Caki2 (cell line): ENCODE results near the gene GAL3ST2. TPM values are rescaled to one million over a fixed set of nuclear protein-coding genes. Genes with fewer than 3 reads are reported as not detected.
A peak's percentile ranks its signal among the peaks of the same experiment; 100 is the strongest.
"Not testable (repeated sequence)": the region's sequence is repeated elsewhere in the genome, so short reads cannot be mapped to it uniquely, and the experiment has no call there.

Experiments used
- DNase-seq: peaks from one replicate; pipeline ENCODE4 v3.0.0-alpha.2; 2015; ENCODE audit warnings: low read depth
- in situ Hi-C: cut with HindIII; loops from 2 replicates; pipeline ENCODE4 v1.10.0; 2016; ENCODE audit warnings: low sequenced_read_pairs, low pct_unique_long_range_greater_than_20kb, mixed read lengths
- total RNA-seq: library from RNA; depleted of rRNA; stranded (reverse); fragments of >200 nt; shearing (Covaris generic); gene quantifications from 2 replicates; pipeline ENCODE4 v1.2.3, GENCODE V29; 2014; ENCODE audit warnings: low replicate concordance

GAL3ST2 gene
- total RNA-seq, 1 experiment from 2014 or later, result not detected

DNA sequence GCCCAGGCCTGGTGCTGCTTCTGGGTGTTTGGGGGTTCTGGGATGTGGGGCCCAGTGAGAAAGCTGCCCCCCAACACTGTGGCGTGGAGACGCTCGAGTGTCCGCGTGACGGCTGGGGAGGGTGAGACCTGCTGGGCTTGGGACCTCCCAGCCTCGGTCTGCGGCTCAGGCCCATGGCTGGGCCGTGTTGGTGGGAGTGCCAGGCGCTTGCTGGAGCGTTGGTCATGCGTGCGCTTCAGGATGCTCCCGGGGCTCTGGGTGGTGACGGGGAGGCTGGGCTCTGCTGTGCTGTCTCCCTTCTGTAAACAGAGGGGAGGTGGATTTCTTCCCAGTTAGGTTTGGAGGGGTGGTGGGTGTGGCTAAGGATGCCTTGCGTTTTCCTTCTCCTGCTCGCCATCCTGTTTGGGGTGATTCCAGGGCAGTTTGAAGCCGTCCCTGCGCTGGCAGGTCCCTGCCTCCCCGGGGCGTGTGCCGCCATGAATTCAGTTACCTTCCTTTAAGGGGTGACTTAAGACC is 606 bp downstream of the GAL3ST2 start:
- in situ Hi-C loops, result no loop called here
- no peak for DNase-seq

DNA sequence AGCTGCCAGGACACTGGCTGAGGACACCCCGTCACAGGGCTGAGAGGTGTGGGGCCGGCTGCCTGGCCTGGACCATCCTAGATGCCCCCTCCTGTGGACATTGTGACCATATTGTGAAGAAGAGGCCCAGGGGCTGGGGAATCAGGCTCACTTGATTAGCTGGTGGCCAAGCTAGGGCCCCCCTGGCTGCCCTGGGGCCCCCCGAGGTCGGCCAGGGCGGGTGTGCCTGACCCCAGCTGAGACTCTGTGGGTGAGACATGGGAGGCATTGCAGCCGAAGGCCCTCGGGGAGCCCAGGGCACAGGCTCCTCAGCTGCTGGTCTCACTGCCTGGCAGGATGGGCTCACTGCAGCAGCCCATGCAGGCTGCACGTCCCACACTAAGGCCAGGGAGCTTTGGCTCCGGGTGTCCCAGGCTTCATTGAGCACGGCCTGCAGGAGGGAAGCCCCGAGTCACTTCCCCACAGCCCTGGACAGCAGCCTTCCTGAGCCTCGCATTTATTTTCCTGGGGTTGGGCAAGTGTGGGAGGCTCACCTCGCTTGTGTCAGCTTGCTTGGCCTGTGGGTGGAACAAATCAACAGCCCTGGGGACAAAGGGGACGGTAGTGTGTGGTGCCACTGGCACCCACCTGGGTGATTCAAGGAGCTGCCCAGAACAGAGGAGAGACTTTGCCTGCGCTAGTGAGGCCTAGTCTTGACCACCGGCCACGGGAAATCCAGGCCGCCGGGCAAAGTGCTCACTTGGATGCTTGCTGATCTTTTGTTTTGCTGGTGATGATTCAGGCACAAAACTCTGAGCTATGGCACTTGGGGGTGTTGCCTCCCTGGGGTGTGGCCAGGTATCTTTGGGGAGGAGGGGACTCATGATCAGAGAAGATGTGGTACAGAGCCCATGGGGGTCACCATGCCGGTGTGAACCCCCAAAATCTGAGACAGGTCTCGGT is 1.3 kb downstream of the GAL3ST2 start:
- no peak for DNase-seq
- in situ Hi-C loops, result no loop called here

- DNase-seq, result peak; percentile 21
- in situ Hi-C loops, result no loop called here
Observed at GRCh38 chr2:241780939-241781569, 4.4 kb downstream of the GAL3ST2 start.

- in situ Hi-C loops, DNase-seq: not testable (repeated sequence)
Observed at GRCh38 chr2:241782053-241782452, 5.4 kb downstream of the GAL3ST2 start.

DNA sequence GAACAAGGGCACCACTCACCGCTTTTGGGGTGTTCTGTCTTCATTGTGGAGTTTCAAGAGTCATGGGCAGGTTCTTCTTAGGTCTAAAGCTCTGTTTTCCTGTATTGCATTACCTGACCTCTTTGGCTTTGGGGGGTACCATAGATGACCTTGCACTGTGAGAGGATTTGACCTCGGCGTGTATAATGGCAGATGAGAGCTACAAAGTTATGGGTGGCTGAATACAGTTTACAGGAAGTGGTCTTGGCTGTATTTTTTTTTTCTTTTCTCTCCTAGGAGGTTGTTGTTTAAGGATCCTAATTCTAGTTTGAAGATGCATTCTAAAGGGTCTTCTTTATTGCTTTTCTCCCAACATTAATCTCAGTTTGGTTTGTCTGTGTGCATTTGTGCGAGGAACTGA is 11.5 kb downstream of the GAL3ST2 start:
- in situ Hi-C loops, result no loop called here
- DNase-seq, result no peak

DNA sequence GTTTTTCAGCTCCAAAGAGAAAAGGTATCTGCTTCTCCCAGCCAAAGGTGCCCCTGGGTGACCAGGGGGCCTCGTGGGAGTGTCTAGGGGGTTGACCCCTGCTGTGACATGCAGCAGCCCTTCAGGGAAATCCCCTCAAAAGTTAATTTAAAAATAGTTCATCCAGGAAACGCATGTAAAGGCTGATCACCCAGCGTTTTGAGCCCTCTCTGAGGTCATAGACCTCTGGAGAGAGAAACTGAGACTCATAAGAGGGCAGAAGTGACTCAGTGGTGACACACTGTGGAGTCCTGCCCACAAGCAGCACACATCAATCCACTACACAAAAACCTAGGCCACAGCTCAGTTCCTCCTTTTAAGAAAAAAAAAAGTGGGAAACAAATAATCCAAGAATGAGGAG is 11.9 kb downstream of the GAL3ST2 start:
- in situ Hi-C loops, result no loop called here
- DNase-seq, result no peak

DNA sequence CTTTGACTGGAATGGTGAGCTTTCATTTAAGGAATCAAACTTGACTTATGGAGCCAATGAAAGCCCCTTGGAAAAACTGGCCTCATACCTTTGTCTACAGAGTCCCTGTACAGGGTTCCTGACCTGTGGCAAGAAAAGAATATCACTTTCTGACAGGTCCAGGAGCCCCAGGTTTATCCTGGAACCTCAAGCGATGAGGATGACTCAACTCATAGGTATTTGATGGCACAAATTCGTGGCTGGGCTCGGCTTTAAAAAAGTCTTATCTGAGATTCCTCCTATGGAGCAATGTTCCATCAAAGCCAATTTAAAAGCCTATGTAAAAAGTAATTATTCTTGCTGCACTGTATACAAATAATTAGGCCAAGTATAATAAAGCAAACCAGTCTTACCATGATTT is 14.8 kb downstream of the GAL3ST2 start:
- DNase-seq, in situ Hi-C loops: not testable (repeated sequence)

- no peak for DNase-seq
- in situ Hi-C loops, result no loop called here
Observed at GRCh38 chr2:241793385-241793784, 16.8 kb downstream of the GAL3ST2 start.

DNA sequence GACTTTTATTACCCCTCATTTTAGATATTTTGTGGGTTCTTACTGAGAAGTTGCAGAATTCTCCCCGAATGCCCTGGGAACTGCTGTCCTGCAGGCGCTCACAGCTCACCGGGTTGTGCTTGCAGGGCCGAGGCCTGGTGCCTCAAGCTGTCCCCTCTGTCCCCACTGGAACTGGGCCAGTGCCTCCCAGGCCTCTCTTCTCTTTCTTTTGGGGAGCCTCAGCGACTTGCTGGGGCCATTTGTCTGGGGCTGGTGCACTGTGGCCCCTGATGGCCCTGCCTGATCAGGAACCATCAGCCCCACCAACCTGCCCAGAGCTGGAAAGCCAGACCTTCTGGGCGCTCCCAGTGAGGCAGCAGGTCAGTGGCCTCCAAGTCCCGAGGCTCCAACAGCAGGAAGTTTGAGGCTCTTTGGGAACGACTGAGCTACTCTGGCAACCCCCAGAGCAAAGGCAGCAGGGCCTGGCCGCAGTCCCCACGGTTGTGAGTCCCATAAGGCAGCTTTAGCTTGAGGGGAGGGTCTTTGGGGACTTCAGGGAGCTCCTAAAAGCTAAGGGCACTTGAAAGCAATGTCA is 17.7 kb downstream of the GAL3ST2 start:
- in situ Hi-C loops, result no loop called here
- DNase-seq, result no peak

DNA sequence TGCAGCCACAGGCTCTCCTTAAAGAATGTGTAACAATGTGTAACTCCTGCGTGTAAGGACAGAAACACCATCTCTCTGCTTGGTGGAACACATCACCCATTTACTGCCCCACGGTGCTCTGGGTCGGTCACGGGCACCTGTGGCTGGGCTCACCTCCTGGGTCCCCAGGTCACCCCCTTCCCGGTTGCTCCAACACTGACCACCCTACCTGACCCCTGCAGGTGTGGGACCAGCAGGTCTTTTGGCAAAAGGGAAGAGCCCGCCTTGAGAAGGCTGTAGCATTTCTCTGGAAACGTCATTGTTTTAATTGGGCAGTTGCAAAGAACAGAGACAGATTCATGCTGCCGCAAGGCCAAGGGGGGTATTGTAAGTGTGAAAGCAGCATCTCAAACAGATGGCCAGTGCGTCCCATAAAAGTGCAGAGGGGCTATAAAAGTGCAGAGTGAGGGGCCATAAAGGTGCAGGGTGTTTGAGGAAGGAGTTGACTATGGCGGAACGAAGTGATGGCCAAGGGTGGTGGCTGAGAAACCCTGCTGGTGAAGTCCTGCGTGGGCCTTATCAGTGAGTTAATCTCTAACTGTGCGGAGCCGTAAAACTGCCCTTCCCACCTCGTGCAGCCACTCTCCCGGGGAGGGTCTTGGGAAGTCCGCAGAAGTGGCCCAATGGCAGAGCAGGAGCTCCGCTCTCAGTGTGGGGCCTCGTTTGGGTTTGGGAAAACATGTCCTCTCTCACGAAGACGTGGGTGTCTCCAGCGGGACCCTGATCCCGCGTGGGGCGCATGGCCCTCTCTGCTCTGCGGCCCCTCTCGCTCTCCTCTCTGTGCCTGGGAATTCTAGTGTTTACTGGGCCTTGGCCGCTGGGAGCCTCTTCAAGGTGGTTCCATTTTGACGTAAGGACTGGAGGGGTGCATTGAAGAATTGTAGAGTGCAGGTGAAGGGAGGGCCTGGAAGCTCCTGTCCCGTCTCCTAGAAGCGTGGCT is 18.7 kb downstream of the GAL3ST2 start:
- DNase-seq, result no peak
- in situ Hi-C loops, result no loop called here

GRCh38 chr2:241796209-241796608 is 19.6 kb downstream of the GAL3ST2 start:
- DNase-seq, result no peak
- in situ Hi-C loops, result no loop called here

DNA sequence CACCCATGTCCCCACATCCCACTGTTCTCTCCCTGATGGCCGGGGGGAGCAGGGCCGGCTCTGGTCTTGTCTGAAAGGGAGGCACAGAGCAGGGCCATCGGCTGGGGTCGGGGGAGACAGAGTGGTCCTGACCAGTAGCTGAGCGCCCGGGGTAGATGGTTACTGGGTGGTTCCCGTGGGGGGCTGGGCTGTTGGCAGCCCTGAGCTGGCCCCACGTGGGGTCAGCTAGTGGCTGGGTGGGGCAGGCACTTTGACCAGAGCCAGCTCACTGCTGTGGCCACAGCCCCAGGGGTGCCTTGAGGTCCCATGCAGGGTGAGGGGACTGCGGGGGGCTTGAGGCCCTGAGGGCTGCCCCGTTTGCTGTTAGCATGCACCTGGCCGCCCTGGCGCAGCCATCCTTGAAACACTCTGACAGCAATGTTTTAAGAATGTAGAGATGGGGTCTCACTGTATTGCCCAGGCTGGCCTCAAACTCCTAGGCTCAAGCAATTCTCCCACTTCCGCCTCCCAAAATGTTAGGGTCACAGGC is 20.1 kb downstream of the GAL3ST2 start:
- no peak for DNase-seq
- in situ Hi-C loops, result no loop called here

DNA sequence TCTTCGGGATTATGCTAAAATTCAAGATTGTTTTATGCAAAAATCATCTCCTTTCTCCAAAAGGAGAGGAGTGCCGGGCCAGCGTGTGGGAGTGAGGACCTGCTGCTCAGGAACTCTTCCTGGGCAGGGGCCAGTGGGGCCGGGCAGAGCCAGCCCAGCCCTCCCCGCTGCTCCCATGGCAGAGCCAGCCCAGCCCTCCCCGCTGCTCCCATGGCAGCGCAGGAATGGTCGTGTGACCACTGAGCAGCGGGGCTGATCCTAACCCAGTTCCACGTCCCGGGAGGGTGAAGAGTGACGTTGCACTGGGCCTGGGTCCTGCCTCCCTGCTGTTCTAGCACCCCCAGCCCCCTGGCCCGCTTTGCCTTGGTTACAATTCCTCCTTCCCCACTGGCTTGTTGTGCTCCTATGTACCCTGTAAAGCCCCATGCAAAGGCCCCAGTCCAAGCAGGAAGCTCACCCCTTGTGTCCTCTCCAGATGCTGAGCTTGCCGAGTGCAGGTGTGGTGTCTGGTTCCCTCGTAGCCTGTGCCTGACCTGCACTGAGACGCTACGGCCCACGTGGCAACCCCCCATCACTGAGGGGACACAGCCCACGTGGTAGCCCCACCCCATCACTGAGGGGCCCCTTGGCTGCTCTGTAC is 20.9 kb downstream of the GAL3ST2 start:
- no peak for DNase-seq
- in situ Hi-C loops, result no loop called here

- in situ Hi-C loops, result no loop called here
- DNase-seq, result no peak
Observed at GRCh38 chr2:241798081-241798630, 21.5 kb downstream of the GAL3ST2 start.

DNA sequence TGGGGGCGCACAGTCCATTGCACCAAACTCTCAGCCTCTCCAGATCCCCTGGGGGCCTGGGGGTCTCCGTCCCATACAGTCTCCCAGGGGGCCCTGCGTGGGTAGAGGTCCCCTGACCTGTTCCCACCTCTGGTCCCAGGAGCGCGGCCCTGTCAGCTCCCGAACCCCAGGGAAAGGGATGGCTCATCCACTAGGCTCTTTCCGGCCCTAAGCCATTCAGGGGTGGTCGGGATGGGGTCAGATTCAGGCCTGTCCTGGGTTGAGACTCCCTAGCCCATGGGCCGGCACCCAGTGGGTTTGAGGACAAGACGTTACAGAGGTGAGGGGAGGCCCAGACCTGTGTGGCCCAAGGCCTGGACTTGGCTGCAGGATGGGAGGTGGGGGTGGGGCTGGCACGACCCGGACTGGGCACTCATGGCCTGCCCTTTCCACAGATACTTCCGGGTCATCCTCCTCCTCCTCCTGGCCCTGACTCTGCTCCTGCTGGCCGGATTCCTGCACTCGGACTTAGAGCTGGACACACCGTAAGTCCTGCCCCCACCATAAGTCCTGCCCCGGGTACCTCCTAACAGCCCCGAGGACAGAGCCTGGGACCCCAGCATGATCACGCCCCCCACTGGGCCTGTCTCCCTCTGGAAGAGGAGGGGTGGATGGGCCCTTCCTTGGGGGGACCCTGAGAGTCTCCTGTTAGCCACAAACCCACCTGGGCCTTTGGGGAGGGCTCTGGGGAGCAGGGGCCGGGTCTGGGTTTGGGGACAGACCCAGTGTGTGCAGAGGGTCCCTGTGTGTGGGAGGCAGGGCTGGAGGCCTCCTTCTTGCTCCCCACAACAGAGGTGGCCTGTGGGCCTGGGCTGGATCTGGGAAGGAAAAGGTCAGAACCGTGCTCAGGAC is 22.3 kb downstream of the GAL3ST2 start:
- DNase-seq, result no peak
- in situ Hi-C loops, result no loop called here

DNA sequence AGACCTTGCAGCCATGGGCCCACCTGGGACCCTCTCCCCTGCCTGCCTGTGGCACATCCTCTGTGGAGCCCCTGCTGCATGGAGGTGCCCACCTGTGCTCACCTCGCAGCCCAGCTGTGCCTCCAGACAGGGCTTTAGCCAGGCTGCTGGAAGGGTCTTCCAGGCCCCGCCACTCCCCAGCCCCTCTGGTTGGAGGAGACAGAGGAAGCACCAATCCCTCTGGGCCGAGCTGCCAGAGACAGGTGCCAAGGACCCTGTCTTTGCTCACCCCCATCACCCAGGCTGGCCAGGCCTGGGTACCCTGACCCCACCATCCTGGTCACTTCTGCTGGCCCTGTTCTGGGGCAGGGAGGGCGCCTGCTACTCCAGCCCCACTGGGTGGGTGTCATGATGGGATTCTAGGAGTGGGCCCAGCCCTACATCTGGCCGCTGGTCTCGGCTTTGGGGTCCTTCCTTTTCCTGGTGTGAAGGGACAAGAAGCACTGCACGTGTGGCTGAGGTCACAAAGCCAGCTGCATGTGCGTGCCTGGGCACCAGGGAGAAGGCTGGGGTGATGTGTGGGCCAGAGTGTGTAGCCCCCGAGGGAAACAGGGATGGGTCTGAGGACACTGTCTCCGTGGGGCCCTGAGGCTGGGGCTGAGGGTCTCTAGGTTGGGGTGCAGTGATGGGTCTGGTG is 23.0 kb downstream of the GAL3ST2 start:
- DNase-seq, result no peak
- in situ Hi-C loops, result no loop called here
